ENCODE results near the gene FMC1.

GRCh38 chr7:139292821-139293220 lies 48.3 kb upstream of the FMC1 start:
- TF ChIP-seq, protein P1, sequence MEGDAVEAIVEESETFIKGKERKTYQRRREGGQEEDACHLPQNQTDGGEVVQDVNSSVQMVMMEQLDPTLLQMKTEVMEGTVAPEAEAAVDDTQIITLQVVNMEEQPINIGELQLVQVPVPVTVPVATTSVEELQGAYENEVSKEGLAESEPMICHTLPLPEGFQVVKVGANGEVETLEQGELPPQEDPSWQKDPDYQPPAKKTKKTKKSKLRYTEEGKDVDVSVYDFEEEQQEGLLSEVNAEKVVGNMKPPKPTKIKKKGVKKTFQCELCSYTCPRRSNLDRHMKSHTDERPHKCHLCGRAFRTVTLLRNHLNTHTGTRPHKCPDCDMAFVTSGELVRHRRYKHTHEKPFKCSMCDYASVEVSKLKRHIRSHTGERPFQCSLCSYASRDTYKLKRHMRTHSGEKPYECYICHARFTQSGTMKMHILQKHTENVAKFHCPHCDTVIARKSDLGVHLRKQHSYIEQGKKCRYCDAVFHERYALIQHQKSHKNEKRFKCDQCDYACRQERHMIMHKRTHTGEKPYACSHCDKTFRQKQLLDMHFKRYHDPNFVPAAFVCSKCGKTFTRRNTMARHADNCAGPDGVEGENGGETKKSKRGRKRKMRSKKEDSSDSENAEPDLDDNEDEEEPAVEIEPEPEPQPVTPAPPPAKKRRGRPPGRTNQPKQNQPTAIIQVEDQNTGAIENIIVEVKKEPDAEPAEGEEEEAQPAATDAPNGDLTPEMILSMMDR (conservative IDR thresholded peaks at IDR 0.05), result no peak
- TF ChIP-seq ZFX (IDR thresholded peaks at IDR 0.05), result no peak

All from C4-2B (cell line).